K562 (cell line): Measurements from ENCODE around the gene GEN1. TPM values are rescaled to one million over a fixed set of nuclear protein-coding genes. Genes with fewer than 3 reads are reported as not detected.

Experiments used
- BRF1 ChIP-seq: IDR thresholded peaks from 3 replicates; pipeline ENCODE4 v1.6.1; 2011; ENCODE audit warnings: borderline replicate concordance, mild to moderate bottlenecking; ENCODE audit not compliant: insufficient read length; ENCODE audit errors: extremely low read depth
- HDAC8 ChIP-seq: fragments of 450-650 bp; IDR thresholded peaks from 2 replicates; pipeline ENCODE4 v1.6.1; 2016; ENCODE audit warnings: mild to moderate bottlenecking, missing genetic modification characterization, moderate library complexity, missing compliant biosample characterization
- MAZ ChIP-seq, 2 experiments: fragments of 450-650 bp in 1 of 2; sonication (generic) in 1 of 2; formaldehyde crosslinking; IDR thresholded peaks in 1 of 2; conservative IDR thresholded peaks in 1 of 2; 2 replicates each; pipeline versions ENCODE4 v1.4.0 to v1.5.0; 2020; ENCODE audit warnings: mild to moderate bottlenecking in 1 of 2, missing genetic modification reagents in 1 of 2
- RCOR1 ChIP-seq, 2 experiments: IDR thresholded peaks; 2 replicates each; pipeline ENCODE4 v1.6.1; 2012; ENCODE audit warnings: low read depth in 2 of 2, low read length in 2 of 2, borderline replicate concordance in 1 of 2, improper control_type of control experiment in 1 of 2
- ZNF217 ChIP-seq: sonication (generic); formaldehyde crosslinking; IDR thresholded peaks from 2 replicates; pipeline ENCODE4 v1.8.0; 2022; ENCODE audit warnings: mild to moderate bottlenecking, missing genetic modification reagents
- ZNF324 ChIP-seq: fragments of 250-450 bp; sonication (Bioruptor Pico); IDR thresholded peaks from 2 replicates; pipeline ENCODE4 v1.4.0; 2020; ENCODE audit warnings: mild to moderate bottlenecking
- polyA plus RNA-seq, 8 experiments: library from polyadenylated mRNA; depleted of rRNA in 4 of 8; stranded (reverse) in 5 of 8; unstranded in 3 of 8; fragments of >200 nt; fragmentation: Nextera tagmentation in 2 of 8; fragmentation: Illumina TruSeq in 1 of 8; extraction: Ambion mirVana in 2 of 8; extraction: Trizol in 1 of 8; gene quantifications; 2 replicates each; pipeline versions ENCODE4 v1.2.1 to v1.2.3, GENCODE V29; 2011 to 2014; ENCODE audit warnings: inconsistent platforms in 1 of 8, missing spikeins in 1 of 8
- total RNA-seq, 7 experiments: library from RNA; depleted of rRNA in 6 of 7; stranded (reverse); fragments of >200 nt in 6 of 7; fragmentation: Illumina TruSeq in 2 of 7; extraction: Trizol in 2 of 7; gene quantifications; 2 replicates each; pipeline versions ENCODE4 v1.2.1 to v1.2.3, GENCODE V29; 2011 to 2021; ENCODE audit warnings: low replicate concordance in 1 of 7
- TF ChIP-seq, protein P1 (sequence below): fragments of 450-650 bp; IDR thresholded peaks from 2 replicates; pipeline ENCODE4 v1.7.1; 2018; ENCODE audit warnings: mild to moderate bottlenecking, low read depth; ENCODE audit not compliant: partially characterized antibody
- TF ChIP-seq, protein P2 (sequence below): sonication (generic); formaldehyde crosslinking; IDR thresholded peaks from 2 replicates; pipeline ENCODE4 v1.8.1; 2023; ENCODE audit warnings: mild to moderate bottlenecking, missing genetic modification reagents
- TF ChIP-seq, protein P3 (sequence below): fragments of 450-650 bp; formaldehyde crosslinking; IDR thresholded peaks from 2 replicates; pipeline ENCODE4 v1.4.0; 2020; ENCODE audit warnings: mild to moderate bottlenecking, moderate library complexity
- TF ChIP-seq, protein P4 (sequence below): fragments of 450-650 bp; formaldehyde crosslinking; IDR thresholded peaks from 2 replicates; pipeline ENCODE4 v1.4.0; 2022; ENCODE audit warnings: missing genetic modification characterization
- TF ChIP-seq, protein P5 (sequence below): fragments of 450-650 bp; IDR thresholded peaks from 2 replicates; pipeline ENCODE4 v1.6.1; 2016; ENCODE audit warnings: missing biosample characterization, missing genetic modification characterization
- TF ChIP-seq, protein P6 (sequence below): sonication (generic); formaldehyde crosslinking; IDR thresholded peaks from 2 replicates; pipeline ENCODE4 v1.8.0; 2023; ENCODE audit warnings: mild to moderate bottlenecking, missing genetic modification reagents

GEN1 gene
- total and polyA plus RNA-seq, 9 of the 15 experiments (the other 6 are each of a cell fraction or from before 2014, with no cell fraction given), result 8.6 to 39.7 (median 24.5) TPM

DNA sequence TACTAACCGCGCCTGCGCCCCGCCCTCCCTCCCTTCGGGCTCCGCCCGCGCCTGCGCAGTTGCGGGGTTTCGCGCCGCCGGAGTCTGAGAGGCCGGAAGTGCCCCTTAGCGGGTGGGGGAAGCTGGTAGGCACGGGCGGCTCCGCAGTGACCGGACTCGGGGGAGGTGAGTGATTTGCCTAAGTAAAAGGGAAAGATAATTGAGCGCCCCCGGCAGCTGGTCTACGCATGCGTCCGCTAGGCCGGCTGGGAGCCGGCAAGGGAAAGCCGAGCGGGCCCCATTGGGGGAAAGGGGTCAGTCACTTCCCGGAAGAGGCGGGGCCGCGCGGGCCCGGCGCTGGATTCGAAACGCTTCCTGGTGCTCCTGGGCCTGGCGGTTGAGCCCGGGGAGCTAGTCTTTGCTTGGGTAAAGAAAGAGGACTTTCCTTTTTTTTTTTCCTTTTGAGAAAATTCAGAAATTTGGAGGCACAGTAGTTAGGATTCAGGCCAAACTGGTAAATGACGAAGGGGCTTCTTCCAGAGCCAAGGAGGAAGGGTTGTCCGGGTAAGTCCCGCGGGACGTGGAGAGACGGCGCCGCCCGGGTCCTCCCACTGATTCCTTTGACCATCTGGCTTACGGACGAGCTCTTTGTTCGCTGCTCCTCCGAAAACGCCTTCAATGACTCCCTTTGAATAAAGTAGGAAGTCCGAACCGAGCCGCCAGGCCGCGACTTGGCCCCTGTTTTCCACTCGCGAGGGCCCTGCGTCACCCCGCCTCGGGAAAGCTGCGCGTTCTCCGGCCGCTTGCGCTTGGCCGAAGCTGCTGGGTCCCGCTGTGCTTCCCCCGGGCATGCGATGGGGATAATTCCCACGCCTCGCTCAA, at the start of gene GEN1, which contains the start of gene SMC6 (continued):
- TF ChIP-seq RCOR1 (IDR thresholded peaks at IDR 0.05; ENCODE audit: borderline replicate concordance in 1 of 2, low read depth in 2 of 2, low read length in 2 of 2) (no peak; a peak in 1 of 4 replicates), MAZ (CRISPR knock-in tag; conservative IDR thresholded peaks at IDR 0.05 in 1 of 2, IDR thresholded peaks at IDR 0.05 in 1 of 2) (peak in 1 of 2 experiments; percentile 24; a peak in 3 of 4 replicates), BRF1 (no peak), HDAC8 (tag) (no peak), ZNF324 (CRISPR knock-in tag) (no peak), ZNF217 (CRISPR knock-in tag) (no peak)
- TF ChIP-seq, protein P1, sequence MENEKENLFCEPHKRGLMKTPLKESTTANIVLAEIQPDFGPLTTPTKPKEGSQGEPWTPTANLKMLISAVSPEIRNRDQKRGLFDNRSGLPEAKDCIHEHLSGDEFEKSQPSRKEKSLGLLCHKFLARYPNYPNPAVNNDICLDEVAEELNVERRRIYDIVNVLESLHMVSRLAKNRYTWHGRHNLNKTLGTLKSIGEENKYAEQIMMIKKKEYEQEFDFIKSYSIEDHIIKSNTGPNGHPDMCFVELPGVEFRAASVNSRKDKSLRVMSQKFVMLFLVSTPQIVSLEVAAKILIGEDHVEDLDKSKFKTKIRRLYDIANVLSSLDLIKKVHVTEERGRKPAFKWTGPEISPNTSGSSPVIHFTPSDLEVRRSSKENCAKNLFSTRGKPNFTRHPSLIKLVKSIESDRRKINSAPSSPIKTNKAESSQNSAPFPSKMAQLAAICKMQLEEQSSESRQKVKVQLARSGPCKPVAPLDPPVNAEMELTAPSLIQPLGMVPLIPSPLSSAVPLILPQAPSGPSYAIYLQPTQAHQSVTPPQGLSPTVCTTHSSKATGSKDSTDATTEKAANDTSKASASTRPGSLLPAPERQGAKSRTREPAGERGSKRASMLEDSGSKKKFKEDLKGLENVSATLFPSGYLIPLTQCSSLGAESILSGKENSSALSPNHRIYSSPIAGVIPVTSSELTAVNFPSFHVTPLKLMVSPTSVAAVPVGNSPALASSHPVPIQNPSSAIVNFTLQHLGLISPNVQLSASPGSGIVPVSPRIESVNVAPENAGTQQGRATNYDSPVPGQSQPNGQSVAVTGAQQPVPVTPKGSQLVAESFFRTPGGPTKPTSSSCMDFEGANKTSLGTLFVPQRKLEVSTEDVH, result peak; percentile 64
- TF ChIP-seq, protein P2, sequence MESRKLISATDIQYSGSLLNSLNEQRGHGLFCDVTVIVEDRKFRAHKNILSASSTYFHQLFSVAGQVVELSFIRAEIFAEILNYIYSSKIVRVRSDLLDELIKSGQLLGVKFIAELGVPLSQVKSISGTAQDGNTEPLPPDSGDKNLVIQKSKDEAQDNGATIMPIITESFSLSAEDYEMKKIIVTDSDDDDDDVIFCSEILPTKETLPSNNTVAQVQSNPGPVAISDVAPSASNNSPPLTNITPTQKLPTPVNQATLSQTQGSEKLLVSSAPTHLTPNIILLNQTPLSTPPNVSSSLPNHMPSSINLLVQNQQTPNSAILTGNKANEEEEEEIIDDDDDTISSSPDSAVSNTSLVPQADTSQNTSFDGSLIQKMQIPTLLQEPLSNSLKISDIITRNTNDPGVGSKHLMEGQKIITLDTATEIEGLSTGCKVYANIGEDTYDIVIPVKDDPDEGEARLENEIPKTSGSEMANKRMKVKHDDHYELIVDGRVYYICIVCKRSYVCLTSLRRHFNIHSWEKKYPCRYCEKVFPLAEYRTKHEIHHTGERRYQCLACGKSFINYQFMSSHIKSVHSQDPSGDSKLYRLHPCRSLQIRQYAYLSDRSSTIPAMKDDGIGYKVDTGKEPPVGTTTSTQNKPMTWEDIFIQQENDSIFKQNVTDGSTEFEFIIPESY, result no peak
- TF ChIP-seq, protein P3, sequence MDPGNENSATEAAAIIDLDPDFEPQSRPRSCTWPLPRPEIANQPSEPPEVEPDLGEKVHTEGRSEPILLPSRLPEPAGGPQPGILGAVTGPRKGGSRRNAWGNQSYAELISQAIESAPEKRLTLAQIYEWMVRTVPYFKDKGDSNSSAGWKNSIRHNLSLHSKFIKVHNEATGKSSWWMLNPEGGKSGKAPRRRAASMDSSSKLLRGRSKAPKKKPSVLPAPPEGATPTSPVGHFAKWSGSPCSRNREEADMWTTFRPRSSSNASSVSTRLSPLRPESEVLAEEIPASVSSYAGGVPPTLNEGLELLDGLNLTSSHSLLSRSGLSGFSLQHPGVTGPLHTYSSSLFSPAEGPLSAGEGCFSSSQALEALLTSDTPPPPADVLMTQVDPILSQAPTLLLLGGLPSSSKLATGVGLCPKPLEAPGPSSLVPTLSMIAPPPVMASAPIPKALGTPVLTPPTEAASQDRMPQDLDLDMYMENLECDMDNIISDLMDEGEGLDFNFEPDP (CRISPR knock-in tag), result no peak
- TF ChIP-seq, protein P4, sequence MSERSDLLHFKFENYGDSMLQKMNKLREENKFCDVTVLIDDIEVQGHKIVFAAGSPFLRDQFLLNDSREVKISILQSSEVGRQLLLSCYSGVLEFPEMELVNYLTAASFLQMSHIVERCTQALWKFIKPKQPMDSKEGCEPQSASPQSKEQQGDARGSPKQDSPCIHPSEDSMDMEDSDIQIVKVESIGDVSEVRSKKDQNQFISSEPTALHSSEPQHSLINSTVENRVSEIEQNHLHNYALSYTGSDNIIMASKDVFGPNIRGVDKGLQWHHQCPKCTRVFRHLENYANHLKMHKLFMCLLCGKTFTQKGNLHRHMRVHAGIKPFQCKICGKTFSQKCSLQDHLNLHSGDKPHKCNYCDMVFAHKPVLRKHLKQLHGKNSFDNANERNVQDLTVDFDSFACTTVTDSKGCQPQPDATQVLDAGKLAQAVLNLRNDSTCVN (CRISPR knock-in tag), result no peak
- TF ChIP-seq, protein P5, sequence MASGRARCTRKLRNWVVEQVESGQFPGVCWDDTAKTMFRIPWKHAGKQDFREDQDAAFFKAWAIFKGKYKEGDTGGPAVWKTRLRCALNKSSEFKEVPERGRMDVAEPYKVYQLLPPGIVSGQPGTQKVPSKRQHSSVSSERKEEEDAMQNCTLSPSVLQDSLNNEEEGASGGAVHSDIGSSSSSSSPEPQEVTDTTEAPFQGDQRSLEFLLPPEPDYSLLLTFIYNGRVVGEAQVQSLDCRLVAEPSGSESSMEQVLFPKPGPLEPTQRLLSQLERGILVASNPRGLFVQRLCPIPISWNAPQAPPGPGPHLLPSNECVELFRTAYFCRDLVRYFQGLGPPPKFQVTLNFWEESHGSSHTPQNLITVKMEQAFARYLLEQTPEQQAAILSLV (tag), result no peak
- TF ChIP-seq, protein P6, sequence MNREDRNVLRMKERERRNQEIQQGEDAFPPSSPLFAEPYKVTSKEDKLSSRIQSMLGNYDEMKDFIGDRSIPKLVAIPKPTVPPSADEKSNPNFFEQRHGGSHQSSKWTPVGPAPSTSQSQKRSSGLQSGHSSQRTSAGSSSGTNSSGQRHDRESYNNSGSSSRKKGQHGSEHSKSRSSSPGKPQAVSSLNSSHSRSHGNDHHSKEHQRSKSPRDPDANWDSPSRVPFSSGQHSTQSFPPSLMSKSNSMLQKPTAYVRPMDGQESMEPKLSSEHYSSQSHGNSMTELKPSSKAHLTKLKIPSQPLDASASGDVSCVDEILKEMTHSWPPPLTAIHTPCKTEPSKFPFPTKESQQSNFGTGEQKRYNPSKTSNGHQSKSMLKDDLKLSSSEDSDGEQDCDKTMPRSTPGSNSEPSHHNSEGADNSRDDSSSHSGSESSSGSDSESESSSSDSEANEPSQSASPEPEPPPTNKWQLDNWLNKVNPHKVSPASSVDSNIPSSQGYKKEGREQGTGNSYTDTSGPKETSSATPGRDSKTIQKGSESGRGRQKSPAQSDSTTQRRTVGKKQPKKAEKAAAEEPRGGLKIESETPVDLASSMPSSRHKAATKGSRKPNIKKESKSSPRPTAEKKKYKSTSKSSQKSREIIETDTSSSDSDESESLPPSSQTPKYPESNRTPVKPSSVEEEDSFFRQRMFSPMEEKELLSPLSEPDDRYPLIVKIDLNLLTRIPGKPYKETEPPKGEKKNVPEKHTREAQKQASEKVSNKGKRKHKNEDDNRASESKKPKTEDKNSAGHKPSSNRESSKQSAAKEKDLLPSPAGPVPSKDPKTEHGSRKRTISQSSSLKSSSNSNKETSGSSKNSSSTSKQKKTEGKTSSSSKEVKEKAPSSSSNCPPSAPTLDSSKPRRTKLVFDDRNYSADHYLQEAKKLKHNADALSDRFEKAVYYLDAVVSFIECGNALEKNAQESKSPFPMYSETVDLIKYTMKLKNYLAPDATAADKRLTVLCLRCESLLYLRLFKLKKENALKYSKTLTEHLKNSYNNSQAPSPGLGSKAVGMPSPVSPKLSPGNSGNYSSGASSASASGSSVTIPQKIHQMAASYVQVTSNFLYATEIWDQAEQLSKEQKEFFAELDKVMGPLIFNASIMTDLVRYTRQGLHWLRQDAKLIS (CRISPR knock-in tag), result no peak
